ENCODE measurements around the gene REV1. TPM values are rescaled to one million over a fixed set of nuclear protein-coding genes. Genes with fewer than 3 reads are reported as not detected.

REV1 gene
- total RNA-seq, 1 donor from 2014 or later: 55.3 TPM

GRCh38 chr2:99458529-99458928 lies 31.3 kb downstream of the REV1 start:
- TF ChIP-seq CTCF (IDR thresholded peaks at IDR 0.05): no peak
- Histone ChIP-seq H3K4me3 (no peak overlapping the region), H3K36me3 (peaks cover 81% of the 10 kb centered on the region), H3K27ac (no peak overlapping the region), H3K27me3 (no peaks in the 10 kb centered on the region), H3K9me3 (no peaks in the 10 kb centered on the region), H3K4me1 (no peaks in the 10 kb centered on the region)
- intact Hi-C loops (cut with DNase I): no loop called here
- DNase-seq: no peak
- ATAC-seq: no peak

GRCh38 chr2:99451686-99452085 lies 38.1 kb downstream of the REV1 start:
- no peak overlapping the region for H3K27ac ChIP-seq
- H3K4me3 ChIP-seq: no peak overlapping the region
- H3K27me3 ChIP-seq: no peaks in the 10 kb centered on the region
- H3K9me3 ChIP-seq: no peaks in the 10 kb centered on the region
- ATAC-seq (no peak), DNase-seq (no peak)
- no peak for TF ChIP-seq CTCF (IDR thresholded peaks at IDR 0.05)
- intact Hi-C loops (cut with DNase I): no loop called here
- H3K36me3 ChIP-seq: peaks cover 80% of the 10 kb centered on the region
- H3K4me1 ChIP-seq: no peaks in the 10 kb centered on the region

- Histone ChIP-seq H3K4me3 (no peak overlapping the region), H3K9me3 (no peaks in the 10 kb centered on the region), H3K4me1 (no peaks in the 10 kb centered on the region), H3K36me3 (peaks cover 76% of the 10 kb centered on the region), H3K27me3 (no peaks in the 10 kb centered on the region), H3K27ac (no peak overlapping the region)
- ATAC-seq: no peak
- DNase-seq: no peak
- intact Hi-C loops (cut with DNase I): no loop called here
- no peak for TF ChIP-seq CTCF (IDR thresholded peaks at IDR 0.05)
Observed at GRCh38 chr2:99451280-99451679, 38.5 kb downstream of the REV1 start.

GRCh38 chr2:99450199-99450598 lies 39.6 kb downstream of the REV1 start:
- H3K9me3 ChIP-seq: no peaks in the 10 kb centered on the region
- H3K27ac ChIP-seq: no peak overlapping the region
- DNase-seq (no peak), ATAC-seq (no peak)
- H3K4me3 ChIP-seq: no peak overlapping the region
- no peaks in the 10 kb centered on the region for H3K4me1 ChIP-seq
- TF ChIP-seq CTCF (IDR thresholded peaks at IDR 0.05): no peak
- intact Hi-C loops (cut with DNase I): no loop called here
- peaks cover 65% of the 10 kb centered on the region for H3K36me3 ChIP-seq
- H3K27me3 ChIP-seq: no peaks in the 10 kb centered on the region

- Histone ChIP-seq H3K4me1 (no peaks in the 10 kb centered on the region), H3K27me3 (no peaks in the 10 kb centered on the region), H3K4me3 (no peak overlapping the region), H3K27ac (no peak overlapping the region), H3K9me3 (no peaks in the 10 kb centered on the region), H3K36me3 (peaks cover 51% of the 10 kb centered on the region)
- intact Hi-C loops (cut with DNase I): no loop called here
- ATAC-seq (no peak), DNase-seq (no peak)
- no peak for TF ChIP-seq CTCF (IDR thresholded peaks at IDR 0.05)
Observed at GRCh38 chr2:99448556-99448955, 41.3 kb downstream of the REV1 start.

- Histone ChIP-seq H3K27ac (no peak overlapping the region), H3K4me3 (no peak overlapping the region), H3K9me3 (no peaks in the 10 kb centered on the region), H3K36me3 (peaks cover 46% of the 10 kb centered on the region), H3K27me3 (no peaks in the 10 kb centered on the region), H3K4me1 (no peaks in the 10 kb centered on the region)
- intact Hi-C loops (cut with DNase I): no loop called here
- TF ChIP-seq CTCF (IDR thresholded peaks at IDR 0.05): no peak
- no peak for DNase-seq
- no peak for ATAC-seq
Observed at GRCh38 chr2:99445065-99445464, 44.8 kb downstream of the REV1 start.

All from upper lobe of right lung (tissue), 1 donor.